ENCODE results near the gene FAM240B. TPM values are rescaled to one million over a fixed set of nuclear protein-coding genes. Genes with fewer than 3 reads are reported as not detected.

FAM240B gene
- total and polyA plus RNA-seq, 2 of the 13 experiments (the other 11 are each of a cell fraction or from before 2014, with no cell fraction given): not detected

- TF ChIP-seq KMT2B (CRISPR knock-in tag; IDR thresholded peaks at IDR 0.05) (no peak), ZNF83 (CRISPR knock-in tag; IDR thresholded peaks at IDR 0.05; ENCODE audit: borderline replicate concordance) (no peak), ZNF512 (CRISPR knock-in tag; IDR thresholded peaks at IDR 0.05) (no peak), ZNF563 (CRISPR knock-in tag; IDR thresholded peaks at IDR 0.05) (no peak), ZNF296 (CRISPR knock-in tag; conservative IDR thresholded peaks at IDR 0.05) (no peak), HOXA9 (CRISPR knock-in tag; IDR thresholded peaks at IDR 0.05; ENCODE audit: borderline replicate concordance) (no peak), ZNF17 (CRISPR knock-in tag; IDR thresholded peaks at IDR 0.05) (no peak), AHDC1 (CRISPR knock-in tag; IDR thresholded peaks at IDR 0.05; ENCODE audit: borderline replicate concordance) (no peak)
- TF ChIP-seq, protein P1, sequence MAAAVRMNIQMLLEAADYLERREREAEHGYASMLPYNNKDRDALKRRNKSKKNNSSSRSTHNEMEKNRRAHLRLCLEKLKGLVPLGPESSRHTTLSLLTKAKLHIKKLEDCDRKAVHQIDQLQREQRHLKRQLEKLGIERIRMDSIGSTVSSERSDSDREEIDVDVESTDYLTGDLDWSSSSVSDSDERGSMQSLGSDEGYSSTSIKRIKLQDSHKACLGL (CRISPR knock-in tag; IDR thresholded peaks at IDR 0.05): no peak
Measured at GRCh38 chr9:38689678-38690077, 30.3 kb downstream of the FAM240B start (continued).
